HCT116 (cell line): ENCODE measurements around the gene ARHGAP33.

Experiments used
- ATF3 ChIP-seq: IDR thresholded peaks from 2 replicates; pipeline ENCODE4 v1.6.1; 2012
- CTCF ChIP-seq, 3 experiments: fragments of 200-600 bp in 1 of 3; sonication (generic) in 1 of 3; IDR thresholded peaks in 2 of 3; conservative IDR thresholded peaks in 1 of 3; 2 replicates each; pipeline ENCODE4 v1.5.1; 2012 to 2017; ENCODE audit warnings: low read depth in 2 of 3, low read length in 2 of 3, antibody characterized with exemption in 1 of 3, borderline replicate concordance in 1 of 3, control low read depth in 1 of 3, mild to moderate bottlenecking in 1 of 3, mixed read lengths in 1 of 3, mixed run types in 1 of 3, moderate library complexity in 1 of 3; ENCODE audit not compliant: insufficient read depth in 1 of 3
- EZH2 ChIP-seq: fragments of 200-600 bp; sonication (generic); IDR thresholded peaks from 2 replicates; pipeline ENCODE4 v1.6.1; 2017; ENCODE audit warnings: antibody characterized with exemption, mixed run types
- EZH2phosphoT487 ChIP-seq: fragments of 200-600 bp; IDR thresholded peaks from 2 replicates; pipeline ENCODE4 v1.6.1; 2018; ENCODE audit warnings: antibody characterized with exemption, borderline replicate concordance
- POLR2A ChIP-seq: IDR thresholded peaks from 2 replicates; pipeline ENCODE4 v1.7.0; 2011; ENCODE audit warnings: borderline replicate concordance; ENCODE audit not compliant: insufficient read depth, insufficient read length; ENCODE audit errors: extremely low read depth
- SIN3A ChIP-seq: IDR thresholded peaks from 2 replicates; pipeline ENCODE4 v1.6.1; 2012; ENCODE audit warnings: low read depth

GRCh38 chr19:35754370-35755130 lies 20.8 kb upstream of the ARHGAP33 start:
- TF ChIP-seq SIN3A, result no peak
- TF ChIP-seq CTCF (IDR thresholded peaks at IDR 0.05 in 2 of 3, conservative IDR thresholded peaks at IDR 0.05 in 1 of 3; ENCODE audit: borderline replicate concordance in 1 of 3, insufficient read depth in 1 of 3, low read depth in 2 of 3, low read length in 2 of 3), result no peak
- TF ChIP-seq ATF3, result no peak
- no peak for TF ChIP-seq EZH2phosphoT487
- no peak for TF ChIP-seq POLR2A
- TF ChIP-seq EZH2, result no peak
